ENCODE data around the gene RC3H1. TPM values are rescaled to one million over a fixed set of nuclear protein-coding genes. Genes with fewer than 3 reads are reported as not detected.

Gene RC3H1
- total and polyA plus RNA-seq, 4 donors = 4.5 to 51.7 (median 19.7) TPM

- intact Hi-C loops (cut with DNase I) = no loop called here
- Histone ChIP-seq H3K4me3 (ENCODE audit: low read length in 2 of 2) (no peak overlapping the region), H3K4me1 (ENCODE audit: control insufficient read depth in 1 of 2, insufficient read depth in 2 of 2, low read length in 2 of 2) (peaks cover 4 to 6% of the 10 kb centered on the region in 2 donors), H3K27me3 (ENCODE audit: control insufficient read depth in 1 of 2, insufficient read depth in 2 of 2, low read length in 1 of 2) (no peaks in the 10 kb centered on the region), H3K27ac (ENCODE audit: low read depth in 1 of 2, low read length in 2 of 2) (no peak overlapping the region), H3K36me3 (ENCODE audit: control insufficient read depth in 1 of 2, insufficient read depth in 2 of 2, low read length in 1 of 2) (no peaks in the 10 kb centered on the region), H3K9me3 (ENCODE audit: control insufficient read depth, low read length) (no peaks in the 10 kb centered on the region)
- no peak for DNase-seq
- 6 to 9% methylated on average over 2 of the region's 2 CpGs for WGBS, 2 donors
- ATAC-seq (ENCODE audit: low FRiP score) = no peak
Observed at GRCh38 chr1:174017231-174017970, 4.8 kb downstream of the RC3H1 start.

- H3K27me3 ChIP-seq (ENCODE audit: control insufficient read depth in 1 of 2, insufficient read depth in 2 of 2, low read length in 1 of 2) = no peaks in the 10 kb centered on the region
- no peaks in the 10 kb centered on the region for H3K9me3 ChIP-seq (ENCODE audit: control insufficient read depth, low read length)
- ATAC-seq (ENCODE audit: low FRiP score) (no peak), DNase-seq (no peak)
- WGBS, 2 donors = 83 to 91% methylated on average over 3 of the region's 3 CpGs
- no peaks in the 10 kb centered on the region for H3K36me3 ChIP-seq (ENCODE audit: control insufficient read depth in 1 of 2, insufficient read depth in 2 of 2, low read length in 1 of 2)
- no peak overlapping the region for H3K27ac ChIP-seq (ENCODE audit: low read depth in 1 of 2, low read length in 2 of 2)
- intact Hi-C loops (cut with DNase I) = no loop called here
- H3K4me3 ChIP-seq (ENCODE audit: low read length in 2 of 2) = no peak overlapping the region
- H3K4me1 ChIP-seq (ENCODE audit: control insufficient read depth in 1 of 2, insufficient read depth in 2 of 2, low read length in 2 of 2) = peaks cover 4 to 6% of the 10 kb centered on the region in 2 donors
Observed at GRCh38 chr1:174013864-174014418, 8.2 kb downstream of the RC3H1 start.

DNA sequence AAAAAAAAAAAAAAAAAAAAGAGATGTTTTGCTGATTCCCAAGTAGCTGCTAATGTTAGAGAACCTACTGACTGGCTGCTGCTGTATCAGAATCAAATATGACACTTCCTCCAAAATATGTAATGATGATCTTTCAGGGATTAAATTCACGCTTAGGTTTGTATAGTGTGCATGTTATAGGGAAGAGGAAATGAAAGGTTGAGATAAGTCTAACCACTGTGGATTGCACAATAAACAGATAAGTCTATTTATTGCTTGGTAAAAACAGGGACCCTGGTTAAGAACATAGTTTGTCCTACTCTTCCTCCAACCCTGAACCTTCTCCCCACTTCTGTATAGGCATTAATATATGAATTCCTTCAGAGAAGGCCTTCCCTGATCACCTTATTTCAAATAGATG, 13.2 kb downstream of the RC3H1 start:
- ATAC-seq (ENCODE audit: low FRiP score) (no peak), DNase-seq (no peak)
- no peak overlapping the region for H3K27ac ChIP-seq (ENCODE audit: low read depth in 1 of 2, low read length in 2 of 2)
- intact Hi-C loops (cut with DNase I) = loop anchor here (10.0 kb wide), 2 partner anchors 66 to 206 kb away; no protein-coding TSS in a partner anchor
- peaks cover 0 to 2% of the 10 kb centered on the region in 2 donors for H3K4me1 ChIP-seq (ENCODE audit: control insufficient read depth in 1 of 2, insufficient read depth in 2 of 2, low read length in 2 of 2)
- H3K9me3 ChIP-seq (ENCODE audit: control insufficient read depth, low read length) = no peaks in the 10 kb centered on the region
- no peak overlapping the region for H3K4me3 ChIP-seq (ENCODE audit: low read length in 2 of 2)
- no peaks in the 10 kb centered on the region for H3K27me3 ChIP-seq (ENCODE audit: control insufficient read depth in 1 of 2, insufficient read depth in 2 of 2, low read length in 1 of 2)
- H3K36me3 ChIP-seq (ENCODE audit: control insufficient read depth in 1 of 2, insufficient read depth in 2 of 2, low read length in 1 of 2) = peaks cover 0 to 2% of the 10 kb centered on the region in 2 donors
- 95 to 100% methylated on average over 1 of the region's 1 CpG for WGBS, 2 donors

- Histone ChIP-seq H3K27me3 (ENCODE audit: control insufficient read depth in 1 of 2, insufficient read depth in 2 of 2, low read length in 1 of 2) (no peaks in the 10 kb centered on the region), H3K4me3 (ENCODE audit: low read length in 2 of 2) (no peak overlapping the region), H3K9me3 (ENCODE audit: control insufficient read depth, low read length) (no peaks in the 10 kb centered on the region), H3K4me1 (ENCODE audit: control insufficient read depth in 1 of 2, insufficient read depth in 2 of 2, low read length in 2 of 2) (peaks cover 0 to 1% of the 10 kb centered on the region in 2 donors), H3K36me3 (ENCODE audit: control insufficient read depth in 1 of 2, insufficient read depth in 2 of 2, low read length in 1 of 2) (peaks cover 0 to 2% of the 10 kb centered on the region in 2 donors), H3K27ac (ENCODE audit: low read depth in 1 of 2, low read length in 2 of 2) (no peak overlapping the region)
- intact Hi-C loops (cut with DNase I) = loop anchor here (10.0 kb wide), 2 partner anchors 67 to 207 kb away; no protein-coding TSS in a partner anchor
- 91 to 92% methylated on average over 2 of the region's 2 CpGs for WGBS, 2 donors
- DNase-seq (no peak), ATAC-seq (ENCODE audit: low FRiP score) (no peak)
Observed at GRCh38 chr1:174008269-174008668, 13.9 kb downstream of the RC3H1 start.

GRCh38 chr1:174007851-174008250, 14.3 kb downstream of the RC3H1 start:
- no peak for DNase-seq
- H3K27ac ChIP-seq (ENCODE audit: low read depth in 1 of 2, low read length in 2 of 2) = no peak overlapping the region
- H3K4me3 ChIP-seq (ENCODE audit: low read length in 2 of 2) = no peak overlapping the region
- peaks cover 0 to 2% of the 10 kb centered on the region in 2 donors for H3K36me3 ChIP-seq (ENCODE audit: control insufficient read depth in 1 of 2, insufficient read depth in 2 of 2, low read length in 1 of 2)
- peaks cover 0 to 1% of the 10 kb centered on the region in 2 donors for H3K4me1 ChIP-seq (ENCODE audit: control insufficient read depth in 1 of 2, insufficient read depth in 2 of 2, low read length in 2 of 2)
- no peaks in the 10 kb centered on the region for H3K27me3 ChIP-seq (ENCODE audit: control insufficient read depth in 1 of 2, insufficient read depth in 2 of 2, low read length in 1 of 2)
- intact Hi-C loops (cut with DNase I) = loop anchor here (10.0 kb wide), 2 partner anchors 67 to 207 kb away; no protein-coding TSS in a partner anchor
- no peaks in the 10 kb centered on the region for H3K9me3 ChIP-seq (ENCODE audit: control insufficient read depth, low read length)
- no peak for ATAC-seq (ENCODE audit: low FRiP score)

- Histone ChIP-seq H3K27ac (ENCODE audit: low read depth in 1 of 2, low read length in 2 of 2) (no peak overlapping the region), H3K4me1 (ENCODE audit: control insufficient read depth in 1 of 2, insufficient read depth in 2 of 2, low read length in 2 of 2) (peaks cover 0 to 1% of the 10 kb centered on the region in 2 donors), H3K27me3 (ENCODE audit: control insufficient read depth in 1 of 2, insufficient read depth in 2 of 2, low read length in 1 of 2) (no peaks in the 10 kb centered on the region), H3K4me3 (ENCODE audit: low read length in 2 of 2) (no peak overlapping the region), H3K9me3 (ENCODE audit: control insufficient read depth, low read length) (no peaks in the 10 kb centered on the region), H3K36me3 (ENCODE audit: control insufficient read depth in 1 of 2, insufficient read depth in 2 of 2, low read length in 1 of 2) (peaks cover 0 to 2% of the 10 kb centered on the region in 2 donors)
- ATAC-seq (ENCODE audit: low FRiP score) (peak; percentile 33), DNase-seq (no peak)
- intact Hi-C loops (cut with DNase I) = loop anchor here (10.0 kb wide), 2 partner anchors 70 to 210 kb away; no protein-coding TSS in a partner anchor
- WGBS, 2 donors = 4 to 6% methylated on average over 2 of the region's 2 CpGs
Observed at GRCh38 chr1:174005032-174005431, 17.1 kb downstream of the RC3H1 start.

- H3K9me3 ChIP-seq (ENCODE audit: control insufficient read depth, low read length) = no peaks in the 10 kb centered on the region
- intact Hi-C loops (cut with DNase I) = loop anchor here (10.0 kb wide), 2 partner anchors 71 to 211 kb away; no protein-coding TSS in a partner anchor
- no peak overlapping the region for H3K27ac ChIP-seq (ENCODE audit: low read depth in 1 of 2, low read length in 2 of 2)
- H3K36me3 ChIP-seq (ENCODE audit: control insufficient read depth in 1 of 2, insufficient read depth in 2 of 2, low read length in 1 of 2) = peaks cover 0 to 2% of the 10 kb centered on the region in 2 donors
- H3K4me1 ChIP-seq (ENCODE audit: control insufficient read depth in 1 of 2, insufficient read depth in 2 of 2, low read length in 2 of 2) = peaks cover 0 to 1% of the 10 kb centered on the region in 2 donors
- ATAC-seq (ENCODE audit: low FRiP score) = no peak
- no peak for DNase-seq
- 97 to 98% methylated on average over 4 of the region's 4 CpGs for WGBS, 2 donors
- no peak overlapping the region for H3K4me3 ChIP-seq (ENCODE audit: low read length in 2 of 2)
- H3K27me3 ChIP-seq (ENCODE audit: control insufficient read depth in 1 of 2, insufficient read depth in 2 of 2, low read length in 1 of 2) = no peaks in the 10 kb centered on the region
Observed at GRCh38 chr1:174003867-174004266, 18.3 kb downstream of the RC3H1 start.

- H3K27me3 ChIP-seq (ENCODE audit: control insufficient read depth in 1 of 2, insufficient read depth in 2 of 2, low read length in 1 of 2) = no peaks in the 10 kb centered on the region
- no peak overlapping the region for H3K4me3 ChIP-seq (ENCODE audit: low read length in 2 of 2)
- WGBS, 2 donors = 71 to 78% methylated on average over 3 of the region's 3 CpGs
- no peaks in the 10 kb centered on the region for H3K36me3 ChIP-seq (ENCODE audit: control insufficient read depth in 1 of 2, insufficient read depth in 2 of 2, low read length in 1 of 2)
- intact Hi-C loops (cut with DNase I) = loop anchor here (10.0 kb wide), 2 partner anchors 73 to 213 kb away; no protein-coding TSS in a partner anchor
- no peak for ATAC-seq (ENCODE audit: low FRiP score)
- H3K27ac ChIP-seq (ENCODE audit: low read depth in 1 of 2, low read length in 2 of 2) = no peak overlapping the region
- no peaks in the 10 kb centered on the region for H3K9me3 ChIP-seq (ENCODE audit: control insufficient read depth, low read length)
- no peak for DNase-seq
- peaks cover 0 to 1% of the 10 kb centered on the region in 2 donors for H3K4me1 ChIP-seq (ENCODE audit: control insufficient read depth in 1 of 2, insufficient read depth in 2 of 2, low read length in 2 of 2)
Observed at GRCh38 chr1:174001573-174001972, 20.6 kb downstream of the RC3H1 start.

Measured in aorta (tissue), 5 donors.